GM23338 (cell line): ENCODE data around the gene ZNF662. TPM values are rescaled to one million over a fixed set of nuclear protein-coding genes. Genes with fewer than 3 reads are reported as not detected.

ENCODE experiments used
- ATAC-seq: fragments of 200-7000 bp; cut with Tn5 transposase; 3 replicates; pipeline ENCODE4 v1.9.1; 2020
- DNase-seq: peaks from one replicate; pipeline ENCODE4 v3.0.0-alpha.2; 2015; ENCODE audit warnings: low spot score
- H2AFZ ChIP-seq: fragments of 200-600 bp; sonication (generic); 2 replicates; pipeline ENCODE4 v1.8.0; 2016; ENCODE audit warnings: antibody characterized with exemption, mild to moderate bottlenecking, moderate library complexity
- H3F3A ChIP-seq: fragments of 200-600 bp; sonication (generic); replicated peaks from 2 replicates; pipeline ENCODE4 v1.8.0; 2017; ENCODE audit warnings: antibody characterized with exemption, mixed run types, low read depth
- H3K27ac ChIP-seq: fragments of 200-600 bp; sonication (generic); 2 replicates; pipeline ENCODE4 v1.6.1; 2016; ENCODE audit warnings: low read depth
- H3K27me3 ChIP-seq: fragments of 200-600 bp; sonication (generic); 2 replicates; pipeline ENCODE4 v1.8.0; 2016; ENCODE audit warnings: mild to moderate bottlenecking, mixed run types, moderate library complexity; ENCODE audit not compliant: insufficient read depth
- H3K36me3 ChIP-seq: fragments of 200-600 bp; sonication (generic); 2 replicates; pipeline ENCODE4 v1.8.0; 2016; ENCODE audit warnings: mild to moderate bottlenecking; ENCODE audit not compliant: insufficient read depth
- H3K4me1 ChIP-seq: fragments of 200-600 bp; sonication (generic); 2 replicates; pipeline ENCODE4 v1.8.0; 2016; ENCODE audit warnings: mild to moderate bottlenecking, moderate library complexity; ENCODE audit not compliant: insufficient read depth
- H3K4me2 ChIP-seq: fragments of 200-600 bp; sonication (generic); 2 replicates; pipeline ENCODE4 v1.7.1; 2017; ENCODE audit warnings: mixed run types
- H3K4me3 ChIP-seq: fragments of 200-600 bp; sonication (generic); 2 replicates; pipeline ENCODE4 v1.6.1; 2016; ENCODE audit warnings: mixed run types
- H3K79me2 ChIP-seq: fragments of 200-600 bp; sonication (generic); replicated peaks from 2 replicates; pipeline ENCODE4 v1.8.0; 2017; ENCODE audit warnings: mild to moderate bottlenecking; ENCODE audit not compliant: insufficient read depth
- H3K9me2 ChIP-seq: fragments of 200-600 bp; sonication (generic); 2 replicates; pipeline ENCODE4 v1.8.0; 2017; ENCODE audit not compliant: insufficient read depth
- H4K20me1 ChIP-seq: fragments of 200-600 bp; sonication (generic); replicated peaks from 2 replicates; pipeline ENCODE4 v1.8.0; 2017; ENCODE audit warnings: mild to moderate bottlenecking; ENCODE audit not compliant: insufficient read depth
- H3K27ac Mint-ChIP-seq: 2 replicates; pipeline ENCODE4 v1.8.0; 2020; ENCODE audit warnings: inconsistent platforms, mild to moderate bottlenecking, moderate library complexity, mixed read lengths
- H3K27me3 Mint-ChIP-seq: 3 replicates; pipeline ENCODE4 v1.8.0; 2022; ENCODE audit warnings: low read depth, mild to moderate bottlenecking, moderate library complexity, mixed read lengths, inconsistent platforms; ENCODE audit not compliant: insufficient read depth, poor library complexity
- H3K36me3 Mint-ChIP-seq: 3 replicates; pipeline ENCODE4 v1.8.0; 2021; ENCODE audit warnings: low read depth, mild to moderate bottlenecking, inconsistent platforms, moderate library complexity, mixed read lengths
- H3K4me1 Mint-ChIP-seq: 3 replicates; pipeline ENCODE4 v1.8.0; 2020; ENCODE audit warnings: mild to moderate bottlenecking, inconsistent platforms, mixed read lengths
- H3K4me3 Mint-ChIP-seq: 3 replicates; pipeline ENCODE4 v1.8.0; 2021; ENCODE audit warnings: moderate library complexity, mild to moderate bottlenecking, inconsistent platforms, mixed read lengths
- H3K9me3 Mint-ChIP-seq: 3 replicates; pipeline ENCODE4 v1.8.0; 2020; ENCODE audit warnings: moderate library complexity, mild to moderate bottlenecking, inconsistent platforms, mixed read lengths
- ETS1 ChIP-seq: IDR thresholded peaks from 2 replicates; pipeline ENCODE4 v1.6.1; 2016; ENCODE audit warnings: antibody characterized with exemption
- EZH2phosphoT487 ChIP-seq: fragments of 200-600 bp; sonication (generic); IDR thresholded peaks from one replicate; pipeline ENCODE4 v1.8.1; 2018; ENCODE audit warnings: antibody characterized with exemption; ENCODE audit not compliant: unreplicated experiment
- POLR2AphosphoS5 ChIP-seq: IDR thresholded peaks from 2 replicates; pipeline ENCODE4 v1.6.1; 2016; ENCODE audit warnings: antibody characterized with exemption, low read depth
- STAT1 ChIP-seq: IDR thresholded peaks from one replicate; pipeline ENCODE4 v1.6.1; 2016; ENCODE audit warnings: antibody characterized with exemption; ENCODE audit not compliant: unreplicated experiment
- ZNF114 ChIP-seq: fragments of 250-450 bp; sonication (Bioruptor Pico); IDR thresholded peaks from 2 replicates; pipeline ENCODE4 v1.5.0; 2020; ENCODE audit warnings: mild to moderate bottlenecking, moderate library complexity
- ZNF331 ChIP-seq: fragments of 250-450 bp; sonication (Bioruptor Pico); IDR thresholded peaks from 2 replicates; pipeline ENCODE4 v1.5.0; 2020; ENCODE audit warnings: low read depth, mild to moderate bottlenecking, moderate library complexity
- polyA plus RNA-seq: library from polyadenylated mRNA; unstranded; fragments of >200 nt; fragmentation: Nextera tagmentation; extraction: Ambion mirVana; gene quantifications from 2 replicates; pipeline ENCODE4 v1.2.1, GENCODE V29; 2016
- total RNA-seq: library from RNA; depleted of rRNA; stranded (reverse); fragments of >200 nt; shearing (Covaris generic); gene quantifications from 2 replicates; pipeline ENCODE4 v1.2.3, GENCODE V29; 2014
- TF ChIP-seq, protein P1 (sequence below): fragments of 250-450 bp; sonication (Bioruptor Pico); IDR thresholded peaks from 2 replicates; pipeline ENCODE4 v1.5.0; 2020; ENCODE audit warnings: mild to moderate bottlenecking, moderate library complexity

ZNF662 gene
- total and polyA plus RNA-seq, 2 experiments from 2014 or later = 0.84 to 1.5 TPM

DNA sequence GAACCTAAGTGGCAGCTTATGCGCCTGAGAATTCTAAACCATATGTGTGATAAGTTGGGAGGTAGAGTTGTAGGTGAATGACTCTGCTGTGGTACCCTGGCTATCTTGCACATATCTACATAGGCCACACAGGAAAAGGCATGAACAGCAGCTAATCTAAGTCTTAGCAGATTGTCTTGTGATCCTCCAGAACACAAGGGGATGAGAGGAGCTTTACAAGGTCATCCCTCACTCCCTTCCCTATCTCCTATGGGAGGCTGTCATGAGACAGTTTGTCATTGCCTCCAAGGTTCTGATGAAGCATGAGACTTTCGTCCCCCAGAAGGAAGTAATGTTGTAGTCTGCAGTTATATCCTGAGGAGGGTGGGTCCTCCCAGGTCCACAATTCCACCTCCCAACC is 3.7 kb upstream of the ZNF662 start:
- Mint-ChIP-seq H3K27me3 (peaks cover 7% of the 10 kb centered on the region), H3K9me3 (peaks cover 17% of the 10 kb centered on the region), H3K4me1 (peaks cover 4% of the 10 kb centered on the region; the same call in 1 of the 3 replicates), H3K4me3 (no peak overlapping the region), H3K27ac (no peak overlapping the region), H3K36me3 (peaks cover 15% of the 10 kb centered on the region)
- H3K4me3 ChIP-seq = no peak overlapping the region
- TF ChIP-seq, protein P1, sequence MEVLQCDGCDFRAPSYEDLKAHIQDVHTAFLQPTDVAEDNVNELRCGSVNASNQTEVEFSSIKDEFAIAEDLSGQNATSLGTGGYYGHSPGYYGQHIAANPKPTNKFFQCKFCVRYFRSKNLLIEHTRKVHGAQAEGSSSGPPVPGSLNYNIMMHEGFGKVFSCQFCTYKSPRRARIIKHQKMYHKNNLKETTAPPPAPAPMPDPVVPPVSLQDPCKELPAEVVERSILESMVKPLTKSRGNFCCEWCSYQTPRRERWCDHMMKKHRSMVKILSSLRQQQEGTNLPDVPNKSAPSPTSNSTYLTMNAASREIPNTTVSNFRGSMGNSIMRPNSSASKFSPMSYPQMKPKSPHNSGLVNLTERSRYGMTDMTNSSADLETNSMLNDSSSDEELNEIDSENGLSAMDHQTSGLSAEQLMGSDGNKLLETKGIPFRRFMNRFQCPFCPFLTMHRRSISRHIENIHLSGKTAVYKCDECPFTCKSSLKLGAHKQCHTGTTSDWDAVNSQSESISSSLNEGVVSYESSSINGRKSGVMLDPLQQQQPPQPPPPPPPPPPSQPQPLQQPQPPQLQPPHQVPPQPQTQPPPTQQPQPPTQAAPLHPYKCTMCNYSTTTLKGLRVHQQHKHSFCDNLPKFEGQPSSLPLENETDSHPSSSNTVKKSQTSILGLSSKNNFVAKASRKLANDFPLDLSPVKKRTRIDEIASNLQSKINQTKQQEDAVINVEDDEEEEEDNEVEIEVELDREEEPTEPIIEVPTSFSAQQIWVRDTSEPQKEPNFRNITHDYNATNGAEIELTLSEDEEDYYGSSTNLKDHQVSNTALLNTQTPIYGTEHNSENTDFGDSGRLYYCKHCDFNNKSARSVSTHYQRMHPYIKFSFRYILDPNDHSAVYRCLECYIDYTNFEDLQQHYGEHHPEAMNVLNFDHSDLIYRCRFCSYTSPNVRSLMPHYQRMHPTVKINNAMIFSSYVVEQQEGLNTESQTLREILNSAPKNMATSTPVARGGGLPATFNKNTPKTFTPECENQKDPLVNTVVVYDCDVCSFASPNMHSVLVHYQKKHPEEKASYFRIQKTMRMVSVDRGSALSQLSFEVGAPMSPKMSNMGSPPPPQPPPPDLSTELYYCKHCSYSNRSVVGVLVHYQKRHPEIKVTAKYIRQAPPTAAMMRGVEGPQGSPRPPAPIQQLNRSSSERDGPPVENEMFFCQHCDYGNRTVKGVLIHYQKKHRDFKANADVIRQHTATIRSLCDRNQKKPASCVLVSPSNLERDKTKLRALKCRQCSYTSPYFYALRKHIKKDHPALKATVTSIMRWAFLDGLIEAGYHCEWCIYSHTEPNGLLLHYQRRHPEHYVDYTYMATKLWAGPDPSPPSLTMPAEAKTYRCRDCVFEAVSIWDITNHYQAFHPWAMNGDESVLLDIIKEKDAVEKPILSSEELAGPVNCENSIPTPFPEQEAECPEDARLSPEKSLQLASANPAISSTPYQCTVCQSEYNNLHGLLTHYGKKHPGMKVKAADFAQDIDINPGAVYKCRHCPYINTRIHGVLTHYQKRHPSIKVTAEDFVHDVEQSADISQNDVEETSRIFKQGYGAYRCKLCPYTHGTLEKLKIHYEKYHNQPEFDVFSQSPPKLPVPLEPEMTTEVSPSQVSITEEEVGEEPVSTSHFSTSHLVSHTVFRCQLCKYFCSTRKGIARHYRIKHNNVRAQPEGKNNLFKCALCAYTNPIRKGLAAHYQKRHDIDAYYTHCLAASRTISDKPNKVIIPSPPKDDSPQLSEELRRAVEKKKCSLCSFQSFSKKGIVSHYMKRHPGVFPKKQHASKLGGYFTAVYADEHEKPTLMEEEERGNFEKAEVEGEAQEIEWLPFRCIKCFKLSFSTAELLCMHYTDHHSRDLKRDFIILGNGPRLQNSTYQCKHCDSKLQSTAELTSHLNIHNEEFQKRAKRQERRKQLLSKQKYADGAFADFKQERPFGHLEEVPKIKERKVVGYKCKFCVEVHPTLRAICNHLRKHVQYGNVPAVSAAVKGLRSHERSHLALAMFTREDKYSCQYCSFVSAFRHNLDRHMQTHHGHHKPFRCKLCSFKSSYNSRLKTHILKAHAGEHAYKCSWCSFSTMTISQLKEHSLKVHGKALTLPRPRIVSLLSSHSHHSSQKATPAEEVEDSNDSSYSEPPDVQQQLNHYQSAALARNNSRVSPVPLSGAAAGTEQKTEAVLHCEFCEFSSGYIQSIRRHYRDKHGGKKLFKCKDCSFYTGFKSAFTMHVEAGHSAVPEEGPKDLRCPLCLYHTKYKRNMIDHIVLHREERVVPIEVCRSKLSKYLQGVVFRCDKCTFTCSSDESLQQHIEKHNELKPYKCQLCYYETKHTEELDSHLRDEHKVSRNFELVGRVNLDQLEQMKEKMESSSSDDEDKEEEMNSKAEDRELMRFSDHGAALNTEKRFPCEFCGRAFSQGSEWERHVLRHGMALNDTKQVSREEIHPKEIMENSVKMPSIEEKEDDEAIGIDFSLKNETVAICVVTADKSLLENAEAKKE (CRISPR knock-in tag) = no peak
- TF ChIP-seq STAT1 = no peak
- TF ChIP-seq ETS1 = no peak
- no peak for TF ChIP-seq ZNF114 (CRISPR knock-in tag)
- H3K4me2 ChIP-seq = no peak overlapping the region
- DNase-seq = no peak
- no peaks in the 10 kb centered on the region for H3F3A ChIP-seq
- H3K79me2 ChIP-seq = no peaks in the 10 kb centered on the region
- H3K27me3 ChIP-seq = no peaks in the 10 kb centered on the region
- H3K27ac ChIP-seq = no peak overlapping the region
- no peak overlapping the region for H2AFZ ChIP-seq
- peaks cover 21% of the 10 kb centered on the region; the same call in 1 of the 2 replicates for H3K9me2 ChIP-seq
- no peak for ATAC-seq
- no peaks in the 10 kb centered on the region; the same call in 1 of the 2 replicates for H3K36me3 ChIP-seq
- no peaks in the 10 kb centered on the region for H4K20me1 ChIP-seq
- no peaks in the 10 kb centered on the region; the same call in 1 of the 2 replicates for H3K4me1 ChIP-seq

GRCh38 chr3:42904076-42904475 is 1.9 kb upstream of the ZNF662 start:
- no peaks in the 10 kb centered on the region for H3F3A ChIP-seq
- H3K4me1 Mint-ChIP-seq = peaks cover 4% of the 10 kb centered on the region; the same call in 1 of the 3 replicates
- peaks cover 9% of the 10 kb centered on the region for H3K27me3 Mint-ChIP-seq
- ATAC-seq (no peak), DNase-seq (no peak)
- peaks cover 20% of the 10 kb centered on the region for H3K36me3 Mint-ChIP-seq
- no peaks in the 10 kb centered on the region for H3K79me2 ChIP-seq
- no peak overlapping the region for H3K4me3 Mint-ChIP-seq
- no peaks in the 10 kb centered on the region; the same call in 1 of the 2 replicates for H3K36me3 ChIP-seq
- H3K4me2 ChIP-seq = no peak overlapping the region
- no peaks in the 10 kb centered on the region for H4K20me1 ChIP-seq
- H3K9me3 Mint-ChIP-seq = peaks cover 21% of the 10 kb centered on the region
- peaks cover 8% of the 10 kb centered on the region; the same call in 1 of the 2 replicates for H3K9me2 ChIP-seq
- H3K27ac Mint-ChIP-seq = no peak overlapping the region
- H2AFZ ChIP-seq = no peak overlapping the region
- no peaks in the 10 kb centered on the region for H3K27me3 ChIP-seq
- no peak overlapping the region for H3K27ac ChIP-seq
- no peak overlapping the region for H3K4me3 ChIP-seq
- no peaks in the 10 kb centered on the region; the same call in 1 of the 2 replicates for H3K4me1 ChIP-seq
- no peak for TF ChIP-seq ETS1
- no peak for TF ChIP-seq POLR2AphosphoS5
- no peak for TF ChIP-seq ZNF331
- no peak for TF ChIP-seq STAT1
- TF ChIP-seq EZH2phosphoT487 = no peak
